Medulla oblongata (tissue), 1 donor: ENCODE data around the gene ARL16.
"Not testable (repeated sequence)": the region's sequence is repeated elsewhere in the genome, so short reads cannot be mapped to it uniquely, and the experiment has no call there.

Experiments used
- DNase-seq: peaks from one replicate; pipeline ENCODE4 v3.0.0-alpha.2; 2015; ENCODE audit errors: extremely low spot score

The ARL16 gene

GRCh38 chr17:81695211-81695610 is 11.6 kb upstream of the ARL16 start:
- DNase-seq = no peak

DNA sequence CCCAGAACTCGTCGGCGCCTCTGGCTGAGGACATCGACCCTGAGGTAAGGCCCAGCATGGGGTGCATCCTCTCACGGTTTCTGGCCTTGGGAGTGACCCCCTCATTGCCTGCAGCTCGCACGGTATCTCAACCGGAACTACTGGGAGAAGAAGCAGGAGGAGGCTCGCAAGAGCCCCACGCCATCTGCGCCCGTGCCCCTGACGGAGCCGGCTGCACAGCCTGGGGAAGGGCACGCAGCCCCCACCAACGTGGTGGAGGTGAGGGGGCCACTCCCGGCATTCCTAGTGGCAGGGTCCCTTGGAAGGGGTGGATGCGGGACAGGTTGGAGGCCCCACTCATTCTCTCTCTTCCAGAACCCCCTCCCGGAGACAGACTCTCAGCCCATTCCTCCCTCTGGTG is 11.2 kb upstream of the ARL16 start:
- DNase-seq = no peak

GRCh38 chr17:81693509-81694210 is 10.1 kb upstream of the ARL16 start:
- DNase-seq = no peak

- no peak for DNase-seq
These were observed 8.0 kb upstream of the ARL16 start for GRCh38 chr17:81691608-81692007.

DNA sequence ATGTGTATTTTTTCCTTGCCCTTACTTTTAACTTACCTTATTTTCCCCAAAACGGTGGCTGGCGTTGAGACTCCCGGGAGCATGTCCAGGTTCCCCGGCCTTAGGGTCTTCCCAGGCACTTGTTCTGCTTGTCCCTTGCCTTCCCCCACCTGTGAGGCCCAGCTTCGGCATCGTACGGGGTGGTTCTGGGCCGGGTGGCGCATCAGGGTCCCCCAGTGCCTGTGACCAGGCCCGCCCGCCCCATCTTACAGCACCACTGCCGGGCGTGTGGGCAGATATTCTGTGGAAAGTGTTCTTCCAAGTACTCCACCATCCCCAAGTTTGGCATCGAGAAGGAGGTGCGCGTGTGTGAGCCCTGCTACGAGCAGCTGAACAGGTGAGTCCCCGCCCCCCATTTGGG is 7.6 kb upstream of the ARL16 start:
- DNase-seq = no peak

DNA sequence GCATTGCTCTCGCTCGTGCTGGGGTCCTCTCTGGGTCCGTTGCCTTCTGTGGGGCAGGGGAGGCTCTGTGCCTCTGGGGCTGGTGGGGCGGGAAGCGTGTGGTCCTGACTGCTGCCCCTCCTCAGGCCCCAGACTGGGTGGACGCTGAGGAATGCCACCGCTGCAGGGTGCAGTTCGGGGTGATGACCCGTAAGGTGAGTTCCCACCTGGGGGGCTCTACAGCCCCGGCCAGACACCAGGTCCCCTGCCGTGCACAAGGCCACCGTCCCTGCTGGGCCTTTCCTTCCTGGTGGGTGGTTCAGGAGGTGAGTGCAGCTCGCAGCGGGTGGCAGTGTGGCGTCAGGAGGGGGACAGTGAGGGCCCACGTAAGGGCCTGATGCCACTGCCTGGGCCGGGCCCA is 7.0 kb upstream of the ARL16 start:
- no peak for DNase-seq

- no peak for DNase-seq
These were observed 6.5 kb upstream of the ARL16 start for GRCh38 chr17:81690066-81690465.

DNA sequence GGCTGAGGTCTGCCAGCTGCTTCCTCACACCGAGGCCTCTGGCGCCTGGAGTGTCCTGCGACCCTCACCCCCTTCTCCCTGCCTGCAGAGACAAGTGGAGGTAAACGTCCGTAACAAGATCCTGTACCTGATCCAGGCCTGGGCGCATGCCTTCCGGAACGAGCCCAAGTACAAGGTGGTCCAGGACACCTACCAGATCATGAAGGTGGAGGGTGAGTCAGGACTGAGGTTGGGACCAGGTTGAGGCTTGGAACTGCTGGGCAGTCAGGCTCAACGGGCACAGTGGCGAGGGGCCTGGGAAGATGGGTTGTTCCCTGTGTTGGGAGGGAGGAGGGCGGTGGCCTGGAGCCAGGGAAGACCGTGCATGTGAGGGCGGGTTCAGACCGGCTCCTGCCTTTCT is 5.0 kb upstream of the ARL16 start:
- no peak for DNase-seq

GRCh38 chr17:81687770-81688541 is 4.4 kb upstream of the ARL16 start:
- DNase-seq = no peak

DNA sequence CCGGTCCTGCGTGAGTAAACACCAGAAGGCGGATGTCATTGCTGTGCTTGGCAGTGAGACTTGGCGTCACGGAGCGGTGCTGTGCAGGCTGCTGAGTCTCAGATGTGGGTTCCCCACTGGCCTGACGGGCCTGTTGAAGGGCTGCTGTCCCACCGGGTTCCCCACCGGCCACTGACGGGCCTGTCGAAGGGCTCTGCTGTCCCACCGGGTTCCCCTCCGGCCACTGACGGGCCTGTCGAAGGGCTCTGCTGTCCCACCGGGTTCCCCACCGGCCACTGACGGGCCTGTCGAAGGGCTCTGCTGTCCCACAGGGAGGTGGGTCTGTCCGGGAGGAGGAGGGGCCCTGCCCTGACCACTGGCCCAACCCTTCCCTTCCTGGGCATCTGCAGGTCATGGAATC is 3.0 kb upstream of the ARL16 start:
- no peak for DNase-seq

- no peak for DNase-seq
These were observed 1.5 kb upstream of the ARL16 start for GRCh38 chr17:81685108-81685507.

- DNase-seq = no peak
These were observed 880 bp upstream of the ARL16 start for GRCh38 chr17:81684442-81684911.

GRCh38 chr17:81683208-81683583 is 401 bp downstream of the ARL16 start:
- no peak for DNase-seq

GRCh38 chr17:81682565-81683207 is 911 bp downstream of the ARL16 start:
- no peak for DNase-seq

DNA sequence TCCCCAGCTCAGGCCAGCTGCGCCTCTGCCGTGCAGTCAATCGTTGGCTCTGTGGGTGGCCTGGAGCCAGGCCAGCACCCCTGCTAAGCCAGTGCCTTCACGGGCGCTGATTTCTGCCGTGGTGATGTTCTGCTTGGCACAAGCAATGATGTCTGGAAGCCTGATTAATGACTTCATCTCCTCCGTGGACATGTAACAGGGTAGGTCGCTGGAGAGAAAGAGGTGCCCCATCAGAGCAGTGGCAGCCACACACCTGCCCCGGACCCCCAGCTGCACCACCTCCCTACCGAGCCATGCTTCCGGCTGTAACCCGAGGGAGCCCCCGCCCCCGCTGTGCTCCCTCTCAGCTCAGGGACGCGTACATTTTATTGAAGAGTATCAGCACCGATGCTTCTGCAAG is 1.9 kb downstream of the ARL16 start:
- no peak for DNase-seq

DNA sequence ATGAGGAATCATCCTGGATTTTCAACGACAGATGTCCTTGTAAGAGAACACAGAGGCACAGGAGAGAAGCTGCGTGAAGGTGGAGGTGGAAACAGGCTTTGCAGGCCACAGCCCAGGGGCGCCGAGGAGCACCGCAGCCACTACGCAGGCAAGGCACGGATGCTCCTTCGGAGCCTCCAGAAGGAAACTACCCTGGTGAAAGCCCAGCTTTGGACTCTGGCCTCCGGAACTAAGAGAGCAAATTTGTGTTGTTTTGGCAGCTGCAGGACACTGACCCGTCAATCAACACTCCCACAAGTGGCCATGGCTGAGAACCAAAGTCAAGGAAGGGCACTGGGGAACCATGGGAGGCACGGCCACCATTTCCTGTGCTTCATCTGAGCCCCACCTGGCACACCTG is 3.4 kb downstream of the ARL16 start:
- DNase-seq = no peak

DNA sequence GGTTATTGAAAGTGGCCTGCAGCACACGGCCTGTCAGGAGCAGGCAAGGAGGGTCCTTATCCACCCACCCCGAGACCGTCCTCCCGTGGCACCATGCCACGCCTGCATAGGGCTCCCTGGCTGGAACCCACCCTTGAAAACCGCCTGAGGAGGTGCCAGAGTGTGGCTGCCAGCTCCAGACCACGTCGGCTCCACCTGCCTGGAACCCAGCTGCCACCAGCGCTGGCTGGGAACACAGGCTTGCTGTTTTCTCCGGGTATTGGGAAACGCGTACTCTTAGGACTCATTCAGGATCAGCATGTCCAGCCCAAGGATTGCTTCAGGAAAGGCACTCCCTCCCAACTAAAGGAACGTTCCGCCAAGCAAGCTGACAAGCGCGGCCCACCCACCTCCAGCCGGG is 6.7 kb downstream of the ARL16 start:
- DNase-seq = no peak

DNA sequence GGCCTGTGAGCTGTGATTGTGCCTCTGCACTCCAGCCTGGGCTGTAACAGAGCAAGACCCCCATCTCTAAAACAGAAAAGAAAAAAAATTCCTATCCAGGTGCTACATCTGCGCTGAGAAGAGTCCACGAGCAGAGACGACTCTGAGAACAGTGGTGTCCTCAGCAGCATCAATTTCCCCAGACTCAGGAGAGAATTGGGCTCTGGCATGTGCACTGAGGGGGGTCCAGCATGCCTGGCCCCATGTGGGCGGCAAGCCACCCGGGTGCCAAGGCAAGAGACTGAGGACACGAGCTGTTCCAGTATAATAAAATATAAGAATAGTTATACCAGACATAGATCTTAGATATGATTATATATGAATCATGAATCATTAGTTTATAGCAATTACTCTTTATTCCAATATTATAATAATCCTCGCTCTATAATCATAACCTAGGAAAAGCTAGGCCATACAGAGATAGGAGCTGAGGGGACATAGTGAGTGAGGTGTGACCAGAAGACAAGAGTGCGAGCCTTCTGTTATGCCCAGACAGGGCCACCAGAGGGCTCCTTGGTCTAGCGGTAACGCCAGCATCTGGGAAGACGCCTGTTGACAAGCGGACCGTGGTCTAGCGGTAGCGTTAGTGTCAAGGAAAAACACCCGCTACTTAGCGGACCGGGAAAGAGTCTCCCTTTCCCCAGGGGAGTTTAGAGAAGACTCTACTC is 7.9 kb downstream of the ARL16 start:
- DNase-seq = not testable (repeated sequence)

- DNase-seq = no peak
These were observed 9.9 kb downstream of the ARL16 start for GRCh38 chr17:81673561-81674258.

GRCh38 chr17:81672954-81673353 is 10.6 kb downstream of the ARL16 start:
- DNase-seq = no peak

DNA sequence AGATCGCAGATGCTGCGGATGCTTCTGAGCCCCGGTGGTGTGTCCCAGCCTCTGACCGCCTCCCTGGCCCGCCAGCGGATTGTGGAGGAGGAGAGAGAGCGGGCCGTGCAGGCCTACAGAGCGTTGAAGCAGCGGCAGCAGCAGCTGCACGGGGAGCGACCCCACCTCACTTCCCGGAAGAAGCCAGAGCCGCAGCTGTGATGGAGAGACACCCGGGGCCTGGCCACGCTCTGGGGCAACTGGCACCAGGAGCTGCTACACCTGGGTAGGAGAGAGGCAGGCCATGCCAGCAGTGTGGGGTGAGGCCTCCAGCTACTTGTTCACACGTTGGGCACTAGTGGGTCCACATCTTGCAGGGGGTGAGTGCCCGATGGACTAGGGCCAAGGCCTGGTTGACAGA is 11.1 kb downstream of the ARL16 start:
- DNase-seq = no peak

- no peak for DNase-seq
These were observed 15.8 kb downstream of the ARL16 start for GRCh38 chr17:81667754-81668153.
